IMR-90 (cell line): ENCODE measurements around the gene MYO5A. TPM values are rescaled to one million over a fixed set of nuclear protein-coding genes. Genes with fewer than 3 reads are reported as not detected.

ENCODE experiments used
- ATAC-seq: fragments of 200-7000 bp; cut with Tn5 transposase; 2 replicates; pipeline ENCODE4 v1.9.1; 2020; ENCODE audit warnings: low read depth, mild to moderate bottlenecking, moderate library complexity
- BruUV-seq: library from RNA; stranded (reverse); fragments of 400-500 nt; replicated peaks from 2 replicates; lab custom pipeline; 2021; lab: Mats Ljungman, UMichigan
- CTCF ChIA-PET: fragments of 300-600 bp; formaldehyde crosslinking; extraction: SDS; loops from one replicate; lab custom pipeline; 2021; ENCODE audit warnings: antibody characterized with exemption; lab: Yijun Ruan, JAX
- POLR2A ChIA-PET: fragments of 300-600 bp; sonication (Branson Sonifier 250); formaldehyde crosslinking; loops from one replicate; lab custom pipeline; 2022; ENCODE audit warnings: antibody characterized with exemption; ENCODE audit not compliant: unreplicated experiment; lab: Charles Lee
- DNase-seq: peaks from one replicate; pipeline ENCODE4 v3.0.0; 2013
- H2AFZ ChIP-seq: replicated peaks from 2 replicates; pipeline ENCODE3; 2013; ENCODE audit warnings: low read length, mild to moderate bottlenecking; ENCODE audit not compliant: poor library complexity
- H2AK5ac ChIP-seq: 2 replicates; pipeline ENCODE4 v1.6.1; 2013; ENCODE audit warnings: low read depth, low read length, inconsistent platforms
- H2AK9ac ChIP-seq: replicated peaks from 2 replicates; pipeline ENCODE3; 2013; ENCODE audit warnings: mild to moderate bottlenecking, low read depth, low read length, moderate library complexity; ENCODE audit not compliant: poor library complexity
- H2BK120ac ChIP-seq: 2 replicates; pipeline ENCODE4 v1.6.1; 2013; ENCODE audit warnings: low read depth, low read length, inconsistent platforms
- H2BK15ac ChIP-seq: 3 replicates; pipeline ENCODE4 v1.6.1; 2013; ENCODE audit warnings: low read depth, low read length, inconsistent platforms
- H2BK20ac ChIP-seq: 2 replicates; pipeline ENCODE4 v1.6.1; 2013; ENCODE audit warnings: low read depth, mild to moderate bottlenecking, inconsistent platforms, low read length, moderate library complexity
- H2BK5ac ChIP-seq: 2 replicates; pipeline ENCODE4 v1.6.1; 2013; ENCODE audit warnings: mild to moderate bottlenecking, low read depth, low read length, inconsistent platforms; ENCODE audit not compliant: poor library complexity, severe bottlenecking
- H3K14ac ChIP-seq: replicated peaks from 2 replicates; pipeline ENCODE4 v1.6.1; 2013; ENCODE audit warnings: low read depth, low read length, inconsistent platforms
- H3K18ac ChIP-seq: 2 replicates; pipeline ENCODE4 v1.6.1; 2013; ENCODE audit warnings: low read depth, low read length, control low read depth
- H3K23ac ChIP-seq: 2 replicates; pipeline ENCODE4 v1.6.1; 2013; ENCODE audit warnings: low read depth, low read length, inconsistent platforms
- H3K27ac ChIP-seq: 2 replicates; pipeline ENCODE4 v1.5.1; 2013; ENCODE audit warnings: mild to moderate bottlenecking, control low read depth, low read length; ENCODE audit not compliant: insufficient read depth
- H3K27me3 ChIP-seq: 2 replicates; pipeline ENCODE4 v1.6.1; 2013; ENCODE audit warnings: low read length; ENCODE audit not compliant: control insufficient read depth, insufficient read depth
- H3K36me3 ChIP-seq: 2 replicates; pipeline ENCODE4 v1.6.1; 2013; ENCODE audit warnings: low read length, mixed read lengths; ENCODE audit not compliant: control insufficient read depth, insufficient read depth
- H3K4ac ChIP-seq: 2 replicates; pipeline ENCODE4 v1.6.1; 2013; ENCODE audit warnings: low read depth, low read length, inconsistent platforms
- H3K4me1 ChIP-seq: 2 replicates; pipeline ENCODE4 v1.6.1; 2013; ENCODE audit warnings: low read length, mixed read lengths; ENCODE audit not compliant: control insufficient read depth, insufficient read depth
- H3K4me2 ChIP-seq: 2 replicates; pipeline ENCODE4 v1.6.1; 2013; ENCODE audit warnings: low read depth, mild to moderate bottlenecking, control low read depth, low read length, moderate library complexity
- H3K4me3 ChIP-seq: 2 replicates; pipeline ENCODE4 v1.5.1; 2013; ENCODE audit warnings: low read depth, mild to moderate bottlenecking, control low read depth, low read length, moderate library complexity; ENCODE audit not compliant: insufficient read depth
- H3K56ac ChIP-seq: 2 replicates; pipeline ENCODE4 v1.6.1; 2013; ENCODE audit warnings: low read length, inconsistent platforms; ENCODE audit not compliant: insufficient read depth; ENCODE audit errors: extremely low read depth
- H3K79me1 ChIP-seq, 2 experiments: 2 replicates each; pipeline ENCODE4 v1.6.1; 2013; ENCODE audit warnings: low read length in 2 of 2, inconsistent platforms in 1 of 2, low read depth in 1 of 2
- H3K9ac ChIP-seq: 2 replicates; pipeline ENCODE4 v1.6.1; 2013; ENCODE audit warnings: low read depth, low read length, control low read depth
- H3K9me1 ChIP-seq: 2 replicates; pipeline ENCODE4 v1.6.1; 2013; ENCODE audit warnings: low read length, inconsistent platforms; ENCODE audit not compliant: insufficient read depth
- H3K9me3 ChIP-seq: 2 replicates; pipeline ENCODE4 v1.6.1; 2013; ENCODE audit warnings: low read length; ENCODE audit not compliant: control insufficient read depth, insufficient read depth
- H4K20me1 ChIP-seq: 2 replicates; pipeline ENCODE4 v1.6.1; 2013; ENCODE audit warnings: low read length, inconsistent platforms; ENCODE audit not compliant: insufficient read depth
- H4K5ac ChIP-seq: 2 replicates; pipeline ENCODE4 v1.6.1; 2013; ENCODE audit warnings: mild to moderate bottlenecking, low read depth, low read length, control low read depth
- H4K8ac ChIP-seq, 2 experiments: 2 replicates each; pipeline ENCODE4 v1.6.1; 2013; ENCODE audit warnings: low read depth in 2 of 2, low read length in 2 of 2, control low read depth in 1 of 2, inconsistent platforms in 1 of 2
- H4K91ac ChIP-seq: 2 replicates; pipeline ENCODE4 v1.6.1; 2013; ENCODE audit warnings: low read depth, low read length, inconsistent platforms; ENCODE audit not compliant: insufficient read depth
- CHD1 ChIP-seq: IDR thresholded peaks from 2 replicates; pipeline ENCODE4 v1.6.1; 2012; ENCODE audit warnings: low read depth, low read length, improper control_type of control experiment
- ELK1 ChIP-seq: fragments of 150-350 bp; IDR thresholded peaks from 2 replicates; pipeline ENCODE4 v1.6.1; 2016; ENCODE audit warnings: low read depth, mild to moderate bottlenecking, low read length, moderate library complexity, borderline replicate concordance
- NFE2L2 ChIP-seq: fragments of 150-350 bp; IDR thresholded peaks from 2 replicates; pipeline ENCODE4 v1.6.1; 2016; ENCODE audit warnings: low read depth, mild to moderate bottlenecking, low read length
- RAD21 ChIP-seq: IDR thresholded peaks from 2 replicates; pipeline ENCODE4 v1.6.1; 2012; ENCODE audit warnings: low read length, improper control_type of control experiment
- WGBS, 2 experiments: methylation state at CpG; one replicate each; pipeline versions ENCODE4 v1.1.5 to v1.1.7; 2013; ENCODE audit warnings: missing lambda C conversion rate in 2 of 2; ENCODE audit not compliant: insufficient read length in 1 of 2; ENCODE audit errors: extremely low coverage in 2 of 2; 5-methylcytosine and 5-hydroxymethylcytosine counted together
- dilution Hi-C: fragments of 300-500 bp; cut with HindIII; formaldehyde crosslinking; loops from one replicate; pipeline ENCODE4 v1.14.3; 2018; ENCODE audit warnings: low sequenced_read_pairs; ENCODE audit not compliant: unreplicated experiment
- in situ Hi-C: fragments of 300-500 bp; cut with MboI; formaldehyde crosslinking; loops from 3 replicates; pipeline ENCODE4 v1.14.3; 2019; ENCODE audit warnings: low sequenced_read_pairs, inconsistent platforms, mixed read lengths
- intact Hi-C: fragments of 100-400 bp; cut with micrococcal nuclease; formaldehyde crosslinking; loops from 2 replicates; pipeline ENCODE4 v1.10.0; 2022
- polyA plus RNA-seq, 3 experiments: library from polyadenylated mRNA; depleted of rRNA; stranded (reverse); fragments of >200 nt; gene quantifications; 2 replicates each; pipeline ENCODE4 v1.2.3, GENCODE V29; 2012; ENCODE audit warnings: low replicate concordance in 1 of 3
- total RNA-seq: library from RNA; depleted of rRNA; stranded (reverse); fragments of >200 nt; gene quantifications from 2 replicates; pipeline ENCODE4 v1.2.3, GENCODE V29; 2012

Gene MYO5A
- total and polyA plus RNA-seq, 2 of the 4 experiments (the other 2 are of a cell fraction) = 19.4 to 69.2 TPM

DNA sequence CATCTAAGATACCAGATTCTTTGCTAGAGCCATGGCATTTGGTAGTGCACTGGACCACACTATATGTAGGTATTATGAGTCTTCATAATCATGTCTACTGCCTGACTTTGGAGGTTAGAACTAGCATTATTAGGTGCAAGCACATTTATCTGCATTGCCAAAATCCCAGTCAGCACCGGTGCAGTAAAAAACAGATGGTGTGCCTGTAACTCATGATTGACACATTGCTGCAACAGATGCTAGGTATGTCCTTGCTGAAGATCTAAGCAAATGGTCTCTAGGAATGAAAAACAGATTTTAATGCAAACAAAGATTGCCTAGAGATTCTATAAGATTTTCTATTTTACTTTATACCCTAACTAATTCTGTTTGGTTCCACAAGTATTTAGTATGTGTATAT, 47.7 kb downstream of the MYO5A start:
- dilution Hi-C loops (no loop called here), in situ Hi-C loops (no loop called here), intact Hi-C loops (no loop called here)
- no peak overlapping the region for H3K9ac ChIP-seq
- no peak overlapping the region for H2BK15ac ChIP-seq
- WGBS, 2 experiments = 67% methylated on average over 1 of the region's 1 CpG; no CpG with 5 or more reads in 1 of the 2 experiments
- H2AK5ac ChIP-seq = no peak overlapping the region
- H3K4me1 ChIP-seq = peaks cover 12% of the 10 kb centered on the region
- no peaks in the 10 kb centered on the region for H3K27me3 ChIP-seq
- H3K9me1 ChIP-seq = peaks cover 16% of the 10 kb centered on the region
- TF ChIP-seq ELK1 (no peak), NFE2L2 (no peak), RAD21 (no peak), CHD1 (no peak)
- no peak overlapping the region for H3K4me3 ChIP-seq
- no peak overlapping the region for H4K8ac ChIP-seq
- DNase-seq (no peak), ATAC-seq (no peak)
- no peak overlapping the region for H2BK5ac ChIP-seq
- no peak overlapping the region for H2AK9ac ChIP-seq
- no peak overlapping the region for H4K91ac ChIP-seq
- no peaks in the 10 kb centered on the region for H3K9me3 ChIP-seq
- H2BK120ac ChIP-seq = no peak overlapping the region
- H2AFZ ChIP-seq = no peak overlapping the region
- POLR2A ChIA-PET = no interaction called here
- H3K14ac ChIP-seq = no peak overlapping the region
- no peak overlapping the region for H3K18ac ChIP-seq
- H4K20me1 ChIP-seq = peaks cover 5% of the 10 kb centered on the region; the same call in 1 of the 2 replicates
- H3K36me3 ChIP-seq = no peaks in the 10 kb centered on the region
- H3K4me2 ChIP-seq = no peak overlapping the region
- no peak overlapping the region for H3K56ac ChIP-seq
- no peak overlapping the region for H4K5ac ChIP-seq
- peaks cover 27 to 45% of the 10 kb centered on the region in 2 experiments for H3K79me1 ChIP-seq
- H3K27ac ChIP-seq = no peak overlapping the region
- CTCF ChIA-PET = interaction anchor here (1.5 kb wide), 1 partner anchor 13 kb away, joined by 3 read pairs; no protein-coding TSS in a partner anchor
- BruUV-seq = no TSS peak
- no peak overlapping the region for H3K4ac ChIP-seq
- no peak overlapping the region for H2BK20ac ChIP-seq
- H3K23ac ChIP-seq = no peak overlapping the region
